NCI-H2107 treated with DMSO at 0.1 percent for 48 hours (cell line): ENCODE results near the gene ZNF587B.
"Not testable (repeated sequence)": the region's sequence is repeated elsewhere in the genome, so short reads cannot be mapped to it uniquely, and the experiment has no call there.

Source experiments
- DNase-seq: peaks from one replicate; lab custom pipeline; 2025; ENCODE audit not compliant: unreplicated experiment; lab: John Stamatoyannopoulos, UW

The ZNF587B gene

GRCh38 chr19:57818378-57818777, 11.7 kb upstream of the ZNF587B start:
- no peak for DNase-seq

DNA sequence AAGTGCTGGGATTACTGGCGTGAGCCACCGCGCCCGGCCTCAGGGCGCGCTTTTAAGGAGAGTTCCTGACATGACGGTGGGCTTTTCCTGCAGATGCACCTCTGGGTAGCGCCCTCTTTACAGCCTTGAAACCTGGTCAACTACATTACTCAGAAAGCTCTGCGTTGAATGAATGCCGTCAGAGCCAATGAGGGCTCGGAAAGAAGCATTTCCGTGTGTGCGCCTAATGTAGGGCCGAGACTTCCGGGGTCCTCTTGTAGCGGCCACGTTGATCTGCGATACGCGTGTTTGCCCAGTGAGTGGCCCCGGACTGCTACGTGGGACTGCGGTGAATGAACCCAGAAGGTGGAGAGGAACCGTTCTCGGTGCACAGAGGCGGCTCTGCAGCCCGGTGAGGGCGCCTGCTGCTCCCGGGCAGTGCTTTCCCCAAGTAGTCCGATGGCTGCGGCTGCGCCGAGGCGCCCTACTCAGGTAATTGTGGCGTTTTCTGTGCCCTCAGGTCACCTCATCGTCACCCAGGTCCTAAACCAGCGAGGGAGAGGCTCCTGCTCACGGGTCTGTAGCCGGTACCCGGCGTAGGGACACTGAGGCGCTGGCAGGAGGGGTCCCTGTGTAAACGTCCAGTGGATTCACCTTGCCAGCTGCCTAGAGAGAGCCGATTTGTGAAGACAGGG, 10.5 kb upstream of the ZNF587B start:
- DNase-seq, result peak; percentile 81

DNA sequence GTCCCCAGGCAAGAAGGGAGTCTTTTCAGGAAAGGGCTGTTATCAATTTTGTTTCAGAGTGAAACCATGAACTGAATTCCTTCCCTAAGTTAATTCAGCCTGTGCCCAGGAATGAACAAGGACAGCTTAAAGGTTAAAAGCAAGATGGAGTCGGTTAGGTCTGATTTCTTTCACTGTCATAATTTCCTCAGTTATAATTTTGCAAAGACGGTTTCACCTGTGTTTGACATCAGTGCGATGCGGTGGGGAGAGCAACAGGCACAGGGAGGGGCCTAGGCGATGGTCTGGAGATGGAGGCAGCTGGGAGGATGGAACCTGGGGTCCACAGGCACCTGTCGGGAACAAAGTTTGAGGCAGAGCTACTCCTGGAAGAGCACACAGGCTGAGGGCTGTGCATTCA, 9.5 kb upstream of the ZNF587B start:
- no peak for DNase-seq

DNA sequence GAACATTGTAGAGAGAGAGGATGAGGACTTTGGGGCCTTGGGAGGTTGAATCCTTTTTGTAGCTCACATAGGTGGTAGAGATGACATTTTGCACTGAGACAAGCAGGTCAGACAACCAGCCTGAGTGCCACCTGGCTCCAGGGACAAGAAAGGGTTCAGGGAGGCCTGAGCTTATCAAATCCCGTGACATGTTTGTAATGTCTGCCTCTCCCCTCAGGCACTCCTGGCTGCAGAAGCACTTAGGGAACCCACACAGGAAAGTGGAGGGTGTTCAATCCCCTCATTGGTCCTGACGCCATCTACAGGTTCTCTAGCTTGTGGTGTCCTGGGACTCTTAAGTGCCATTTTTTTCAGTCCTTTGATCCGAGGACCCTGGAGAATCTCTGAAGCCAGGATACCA, 9.0 kb upstream of the ZNF587B start:
- not testable (repeated sequence) for DNase-seq

GRCh38 chr19:57821501-57821900, 8.6 kb upstream of the ZNF587B start:
- not testable (repeated sequence) for DNase-seq

GRCh38 chr19:57823155-57823554, 6.9 kb upstream of the ZNF587B start:
- not testable (repeated sequence) for DNase-seq

- not testable (repeated sequence) for DNase-seq
Observed at GRCh38 chr19:57823608-57824007, 6.5 kb upstream of the ZNF587B start.

DNA sequence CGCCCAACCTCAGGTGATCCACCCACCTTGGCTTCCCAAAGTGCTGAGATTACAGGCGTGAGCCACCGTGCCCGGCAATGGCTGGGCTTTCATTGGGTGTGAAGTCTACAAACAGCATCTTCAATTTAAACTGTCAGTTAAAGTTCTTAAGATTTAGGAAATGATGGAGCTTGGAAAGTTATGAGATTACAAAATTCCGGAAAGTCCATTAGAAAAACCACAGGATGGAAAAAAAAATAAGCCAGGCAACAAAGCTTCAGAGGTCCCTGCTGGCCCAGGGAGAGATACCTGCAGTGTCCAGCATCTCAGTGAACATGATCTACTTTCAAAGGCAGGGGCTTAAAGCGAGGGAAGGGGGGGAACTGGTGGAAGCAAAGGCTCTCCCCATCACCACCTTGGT, 4.6 kb upstream of the ZNF587B start:
- DNase-seq, result no peak

- DNase-seq, result no peak
Observed at GRCh38 chr19:57829316-57829715, 783 bp upstream of the ZNF587B start.

DNA sequence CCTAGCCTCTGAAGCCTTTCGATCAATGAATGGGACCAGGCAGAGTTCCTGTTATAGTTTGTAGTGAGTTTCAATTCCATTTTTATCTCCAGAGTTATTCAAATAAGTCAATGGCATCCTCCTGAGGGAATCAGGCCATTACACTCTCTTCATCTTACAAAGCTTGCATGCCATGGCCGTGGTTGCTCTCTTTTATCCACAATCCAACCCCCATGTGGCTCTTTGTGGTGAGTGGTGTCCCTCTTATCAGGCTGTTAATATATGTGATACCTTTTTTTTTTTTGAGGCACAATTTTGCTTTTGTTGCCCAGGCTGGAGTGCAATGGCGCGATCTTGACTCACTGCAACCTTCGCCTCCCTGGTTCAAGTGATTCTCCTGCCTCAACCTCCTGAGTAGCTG, 6.9 kb downstream of the ZNF587B start:
- DNase-seq, result not testable (repeated sequence)

- DNase-seq, result not testable (repeated sequence)
Observed at GRCh38 chr19:57838622-57839191, 8.6 kb downstream of the ZNF587B start.

DNA sequence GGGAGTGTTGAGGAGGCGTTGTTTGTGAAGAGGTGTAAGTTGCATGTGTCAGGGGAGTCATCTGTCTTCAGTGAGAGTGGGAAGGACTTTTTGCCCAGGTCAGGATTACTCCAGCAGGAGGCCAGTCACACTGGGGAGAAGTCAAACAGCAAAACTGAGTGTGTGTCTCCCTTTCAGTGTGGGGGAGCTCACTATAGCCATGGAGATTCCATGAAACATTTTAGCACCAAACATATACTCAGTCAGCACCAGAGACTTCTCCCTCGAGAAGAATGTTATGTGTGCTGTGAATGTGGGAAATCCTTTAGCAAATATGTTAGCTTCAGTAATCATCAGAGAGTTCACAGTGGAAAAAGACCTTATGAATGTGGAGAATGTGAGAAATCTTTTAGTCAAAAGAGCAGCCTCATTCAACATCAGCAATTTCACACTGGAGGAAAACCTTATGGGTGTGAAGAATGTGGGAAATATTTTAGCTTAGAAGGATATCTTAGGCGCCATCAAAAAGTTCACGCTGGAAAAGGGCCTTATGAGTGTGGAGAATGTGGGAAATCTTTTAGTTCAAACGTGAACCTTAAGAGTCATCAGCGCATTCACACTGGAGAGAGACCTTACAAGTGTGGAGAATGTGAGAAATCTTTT, 11.1 kb downstream of the ZNF587B start:
- DNase-seq, result no peak

DNA sequence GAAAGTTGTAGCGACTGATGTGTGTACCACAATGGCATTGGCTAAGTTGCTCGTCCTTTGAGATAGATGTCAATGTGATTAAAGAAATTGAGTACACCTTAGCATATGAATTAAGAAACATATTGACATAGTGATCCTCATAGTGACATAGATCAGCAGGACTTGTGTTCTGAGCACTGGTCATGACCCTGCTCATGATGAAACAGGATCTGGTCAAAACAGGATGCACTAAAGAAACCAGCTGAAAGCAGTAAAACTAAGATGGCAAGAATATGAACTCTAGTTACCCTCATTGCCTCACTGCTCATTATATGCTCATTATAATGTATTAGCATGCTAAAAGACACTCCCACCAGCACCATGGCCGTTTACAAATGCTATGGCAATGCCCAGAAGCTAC, 17.1 kb downstream of the ZNF587B start:
- not testable (repeated sequence) for DNase-seq

DNA sequence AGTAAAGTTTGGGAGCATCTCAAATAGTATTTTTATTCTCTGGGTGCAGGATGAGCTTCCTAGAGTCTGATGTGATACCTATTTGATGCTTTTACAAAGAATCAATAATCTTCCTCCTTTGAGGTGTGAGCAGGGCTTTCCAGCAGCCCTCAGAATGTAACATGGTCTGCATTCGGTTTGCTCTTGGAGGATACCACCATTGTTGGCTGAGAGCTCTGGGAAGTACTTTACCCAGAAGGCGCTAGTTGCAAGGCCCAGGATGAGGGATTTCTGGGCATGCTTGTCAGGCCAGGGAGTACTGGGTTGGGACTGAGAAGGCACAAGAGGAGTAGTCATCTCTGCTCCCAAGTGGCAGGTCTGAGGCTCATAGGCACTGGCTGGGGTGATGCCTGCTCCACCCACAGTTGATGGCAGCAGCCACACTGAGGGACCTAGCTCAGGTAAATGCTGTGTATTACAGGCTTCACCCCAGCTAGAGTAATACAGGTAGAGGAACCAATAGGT, 19.1 kb downstream of the ZNF587B start:
- DNase-seq, result not testable (repeated sequence)

- peak; percentile 62 for DNase-seq
Observed at GRCh38 chr19:57849666-57850473, 19.8 kb downstream of the ZNF587B start, which contains the start of gene ZNF587. Gene ZNF587 (plus strand): TSS chr19:57849859. CDS start chr19:57850039, 180 bp downstream.

DNA sequence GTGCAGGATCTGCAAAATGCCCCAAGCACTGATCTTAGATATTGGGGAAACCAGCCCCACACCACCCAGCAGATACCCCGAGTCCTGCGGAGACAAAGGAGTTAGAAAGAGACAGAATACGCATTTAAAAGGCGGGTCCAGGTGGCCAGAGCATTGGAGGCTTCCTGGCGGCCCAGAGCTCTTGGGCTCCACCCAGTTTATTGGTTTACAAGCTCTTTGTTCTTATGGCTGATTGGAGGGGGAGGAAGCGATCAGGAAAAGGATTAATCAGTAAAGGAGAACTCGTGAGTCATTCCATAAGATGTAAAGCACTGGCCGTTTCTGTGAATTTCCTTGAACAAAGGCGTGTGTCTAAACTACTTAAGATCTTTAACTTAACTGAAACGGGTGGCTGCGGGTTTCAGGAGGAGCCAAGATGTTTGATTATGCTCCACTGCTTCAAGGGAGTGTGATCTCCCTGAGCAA, 20.5 kb downstream of the ZNF587B start:
- no peak for DNase-seq

- not testable (repeated sequence) for DNase-seq
Observed at GRCh38 chr19:57851812-57852603, 21.9 kb downstream of the ZNF587B start.

GRCh38 chr19:57854117-57854516, 24.0 kb downstream of the ZNF587B start:
- DNase-seq, result not testable (repeated sequence)

DNA sequence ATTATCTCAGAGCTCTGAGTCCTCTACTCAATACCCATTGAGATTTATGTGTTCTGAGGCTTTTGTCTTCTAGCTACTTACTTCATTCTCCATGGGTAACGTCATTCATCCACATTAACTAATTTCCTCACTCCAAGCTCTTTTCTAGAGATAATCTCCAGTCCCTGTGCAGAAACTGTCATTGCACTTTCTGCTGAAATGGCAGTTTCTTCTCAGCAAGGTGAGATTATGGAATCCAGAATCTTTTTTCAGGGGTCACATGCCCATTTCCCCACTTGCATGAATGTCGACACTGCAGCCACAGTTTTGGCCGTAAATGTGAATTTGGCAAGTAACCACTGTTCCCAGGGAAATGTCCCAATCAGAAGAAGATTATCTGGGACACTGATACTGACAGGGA, 32.3 kb downstream of the ZNF587B start:
- DNase-seq, result not testable (repeated sequence)

DNA sequence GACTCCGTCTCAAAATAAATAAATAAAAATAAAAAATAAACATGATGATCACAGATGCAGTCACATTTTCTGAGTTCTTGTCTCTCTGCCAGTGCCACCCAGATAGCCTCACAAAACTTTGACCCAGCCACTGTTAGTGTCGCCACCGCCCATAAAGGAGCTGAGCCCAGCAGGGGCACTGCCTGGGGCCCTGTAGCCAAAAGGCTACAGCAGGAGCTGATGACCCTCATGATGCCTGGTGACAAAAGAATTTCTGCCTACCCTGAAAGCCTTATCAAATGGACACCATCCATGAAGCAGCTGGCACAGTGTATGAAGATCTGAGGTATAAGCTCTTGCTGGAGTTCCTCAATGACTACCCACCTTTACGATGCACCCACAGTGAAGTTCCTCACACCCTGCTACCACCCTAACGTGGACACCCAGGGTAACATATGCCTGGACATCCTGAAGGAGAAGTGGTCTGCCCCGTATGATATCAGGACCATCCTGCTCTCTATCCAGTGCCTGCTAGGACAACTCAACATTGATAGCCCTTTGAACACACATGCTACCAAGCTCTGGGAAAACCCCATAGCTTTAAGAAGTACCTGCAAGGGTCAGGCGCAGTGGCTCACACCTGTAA, 37.9 kb downstream of the ZNF587B start:
- no peak for DNase-seq
